HepG2 (cell line): Measurements from ENCODE around the gene ZNF513. TPM values are rescaled to one million over a fixed set of nuclear protein-coding genes. Genes with fewer than 3 reads are reported as not detected.

Source experiments
- CCDC6 ChIP-seq: sonication (generic); formaldehyde crosslinking; IDR thresholded peaks from 2 replicates; pipeline ENCODE4 v1.8.1; 2022; ENCODE audit warnings: mild to moderate bottlenecking, missing genetic modification reagents, moderate library complexity
- EZH2 ChIP-seq: conservative IDR thresholded peaks from 2 replicates; pipeline ENCODE4 v1.6.1; 2012; ENCODE audit warnings: mild to moderate bottlenecking, low read depth, low read length, moderate library complexity
- HNRNPLL ChIP-seq: fragments of 200-400 bp; formaldehyde crosslinking; IDR thresholded peaks from 2 replicates; pipeline ENCODE4 v1.6.1; 2017; ENCODE audit warnings: mild to moderate bottlenecking, low read depth, low read length; ENCODE audit not compliant: poor library complexity, severe bottlenecking
- MBNL3 ChIP-seq: fragments of 250-450 bp; sonication (Bioruptor Pico); conservative IDR thresholded peaks from 2 replicates; pipeline ENCODE4 v1.8.0; 2022; ENCODE audit warnings: mild to moderate bottlenecking, inconsistent platforms
- NPAS2 ChIP-seq: sonication (generic); formaldehyde crosslinking; IDR thresholded peaks from 2 replicates; pipeline ENCODE4 v1.8.0; 2022; ENCODE audit warnings: mild to moderate bottlenecking, missing genetic modification reagents, borderline replicate concordance
- RBFOX2 ChIP-seq: fragments of 200-400 bp; formaldehyde crosslinking; IDR thresholded peaks from 2 replicates; pipeline ENCODE4 v1.6.1; 2017; ENCODE audit warnings: low read depth, mild to moderate bottlenecking, low read length
- STAG1 ChIP-seq: sonication (generic); formaldehyde crosslinking; IDR thresholded peaks from 2 replicates; pipeline ENCODE4 v1.4.0; 2020; ENCODE audit warnings: missing genetic modification reagents
- ZNF251 ChIP-seq: sonication (generic); formaldehyde crosslinking; IDR thresholded peaks from 2 replicates; pipeline ENCODE4 v1.9.0; 2021; ENCODE audit warnings: mild to moderate bottlenecking, missing genetic modification reagents
- ZNF383 ChIP-seq: sonication (generic); formaldehyde crosslinking; IDR thresholded peaks from 2 replicates; pipeline ENCODE4 v1.4.0; 2020; ENCODE audit warnings: missing genetic modification reagents, mild to moderate bottlenecking, borderline replicate concordance
- ZNF792 ChIP-seq: IDR thresholded peaks from 2 replicates; pipeline ENCODE4 v1.6.1; 2016
- polyA plus RNA-seq, 8 experiments: library from polyadenylated mRNA; depleted of rRNA in 3 of 8; stranded (reverse) in 7 of 8; unstranded in 1 of 8; fragments of >200 nt; fragmentation: Illumina TruSeq in 4 of 8; extraction: Trizol in 4 of 8; gene quantifications; 2 replicates each; pipeline versions ENCODE4 v1.2.1 to v1.2.3, GENCODE V29; 2011 to 2016; ENCODE audit warnings: low read depth in 4 of 8, missing spikeins in 1 of 8, mixed read lengths in 1 of 8; ENCODE audit not compliant: insufficient read depth in 1 of 8
- total RNA-seq, 5 experiments: library from RNA; depleted of rRNA; stranded (reverse); fragments of >200 nt; fragmentation: Illumina TruSeq; extraction: Trizol; gene quantifications; 2 replicates each; pipeline ENCODE4 v1.2.3, GENCODE V29; 2016; ENCODE audit warnings: low read depth in 1 of 5
- TF ChIP-seq, protein P1 (sequence below): sonication (generic); formaldehyde crosslinking; IDR thresholded peaks from 2 replicates; pipeline ENCODE4 v1.5.1; 2020; ENCODE audit warnings: missing genetic modification reagents, mild to moderate bottlenecking, borderline replicate concordance
- TF ChIP-seq, protein P2 (sequence below): sonication (generic); formaldehyde crosslinking; IDR thresholded peaks from 2 replicates; pipeline ENCODE4 v1.5.1; 2020; ENCODE audit warnings: missing genetic modification reagents, mild to moderate bottlenecking, borderline replicate concordance
- TF ChIP-seq, protein P3 (sequence below): sonication (generic); formaldehyde crosslinking; IDR thresholded peaks from 2 replicates; pipeline ENCODE4 v1.5.0; 2020; ENCODE audit warnings: mild to moderate bottlenecking, missing genetic modification reagents, moderate library complexity
- TF ChIP-seq, protein P4 (sequence below): sonication (generic); formaldehyde crosslinking; IDR thresholded peaks from 2 replicates; pipeline ENCODE4 v1.8.0; 2022; ENCODE audit warnings: mild to moderate bottlenecking, missing genetic modification reagents
- TF ChIP-seq, protein P5 (sequence below): IDR thresholded peaks from 2 replicates; pipeline ENCODE4 v1.6.1; 2012; ENCODE audit warnings: low read depth, low read length, improper control_type of control experiment
- TF ChIP-seq, protein P6 (sequence below): IDR thresholded peaks from 2 replicates; pipeline ENCODE4 v1.6.1; 2012; ENCODE audit warnings: low read length, improper control_type of control experiment

The ZNF513 gene
- total and polyA plus RNA-seq, 2 of the 13 experiments (the other 11 are each of a cell fraction or from before 2014, with no cell fraction given), result 4.9 to 6.3 TPM

DNA sequence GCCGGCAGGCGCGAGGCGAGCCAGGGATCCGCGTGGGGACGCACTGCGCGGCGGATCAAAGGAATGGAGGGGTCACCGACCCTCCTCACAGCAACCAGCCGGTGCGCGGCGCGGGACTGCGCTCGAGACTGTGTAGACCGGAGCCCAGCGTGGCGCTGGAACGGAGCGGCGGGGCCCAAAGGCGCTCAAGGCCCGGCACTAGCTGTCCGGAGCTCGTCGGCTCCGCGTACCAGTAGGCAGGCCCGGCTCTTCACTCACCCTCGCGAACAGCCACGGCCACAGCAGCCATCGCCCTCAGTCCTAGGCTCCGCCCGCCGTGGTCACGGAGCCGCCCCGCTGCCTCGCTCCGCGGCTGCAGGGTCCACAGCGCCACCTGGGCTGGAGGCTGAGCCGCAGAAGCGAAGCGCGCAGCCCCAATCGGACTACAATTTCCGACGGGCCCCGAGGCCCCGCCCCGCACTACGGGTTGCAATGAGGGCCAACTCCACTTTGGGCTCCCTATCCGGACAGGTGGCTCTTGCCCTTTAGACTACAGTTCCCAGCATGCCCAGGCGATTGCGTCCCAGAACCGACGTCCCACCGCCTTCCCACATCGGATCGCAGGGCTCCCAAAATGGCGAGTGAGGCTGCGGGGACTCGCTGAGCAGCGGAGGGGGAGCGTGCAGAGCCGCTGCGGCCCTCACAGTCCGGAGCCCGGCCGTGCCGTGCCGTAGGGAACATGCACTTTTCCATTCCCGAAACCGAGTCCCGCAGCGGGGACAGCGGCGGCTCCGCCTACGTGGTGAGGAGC lies 10.3 kb downstream of the ZNF513 start, which contains the start of the genes EIF2B4 and SNX17 (continued):
- TF ChIP-seq, protein P1, sequence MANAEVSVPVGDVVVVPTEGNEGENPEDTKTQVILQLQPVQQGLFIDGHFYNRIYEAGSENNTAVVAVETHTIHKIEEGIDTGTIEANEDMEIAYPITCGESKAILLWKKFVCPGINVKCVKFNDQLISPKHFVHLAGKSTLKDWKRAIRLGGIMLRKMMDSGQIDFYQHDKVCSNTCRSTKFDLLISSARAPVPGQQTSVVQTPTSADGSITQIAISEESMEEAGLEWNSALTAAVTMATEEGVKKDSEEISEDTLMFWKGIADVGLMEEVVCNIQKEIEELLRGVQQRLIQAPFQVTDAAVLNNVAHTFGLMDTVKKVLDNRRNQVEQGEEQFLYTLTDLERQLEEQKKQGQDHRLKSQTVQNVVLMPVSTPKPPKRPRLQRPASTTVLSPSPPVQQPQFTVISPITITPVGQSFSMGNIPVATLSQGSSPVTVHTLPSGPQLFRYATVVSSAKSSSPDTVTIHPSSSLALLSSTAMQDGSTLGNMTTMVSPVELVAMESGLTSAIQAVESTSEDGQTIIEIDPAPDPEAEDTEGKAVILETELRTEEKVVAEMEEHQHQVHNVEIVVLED (CRISPR knock-in tag), result peak; percentile 100
- TF ChIP-seq STAG1 (CRISPR knock-in tag), result peak; percentile 93
- TF ChIP-seq, protein P2, sequence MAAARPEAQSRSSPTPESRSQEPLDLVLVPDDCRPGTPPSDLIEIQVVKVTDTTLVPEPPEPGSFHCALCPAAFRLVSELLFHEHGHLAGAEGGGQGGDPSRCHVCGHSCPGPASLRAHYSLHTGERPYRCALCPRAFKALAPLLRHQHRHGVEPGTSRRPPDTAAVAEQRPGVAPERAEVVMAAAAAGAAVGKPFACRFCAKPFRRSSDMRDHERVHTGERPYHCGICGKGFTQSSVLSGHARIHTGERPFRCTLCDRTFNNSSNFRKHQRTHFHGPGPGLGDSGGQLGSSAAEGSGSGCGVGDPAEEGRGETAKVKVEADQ (CRISPR knock-in tag), result peak; percentile 99
- TF ChIP-seq, protein P3, sequence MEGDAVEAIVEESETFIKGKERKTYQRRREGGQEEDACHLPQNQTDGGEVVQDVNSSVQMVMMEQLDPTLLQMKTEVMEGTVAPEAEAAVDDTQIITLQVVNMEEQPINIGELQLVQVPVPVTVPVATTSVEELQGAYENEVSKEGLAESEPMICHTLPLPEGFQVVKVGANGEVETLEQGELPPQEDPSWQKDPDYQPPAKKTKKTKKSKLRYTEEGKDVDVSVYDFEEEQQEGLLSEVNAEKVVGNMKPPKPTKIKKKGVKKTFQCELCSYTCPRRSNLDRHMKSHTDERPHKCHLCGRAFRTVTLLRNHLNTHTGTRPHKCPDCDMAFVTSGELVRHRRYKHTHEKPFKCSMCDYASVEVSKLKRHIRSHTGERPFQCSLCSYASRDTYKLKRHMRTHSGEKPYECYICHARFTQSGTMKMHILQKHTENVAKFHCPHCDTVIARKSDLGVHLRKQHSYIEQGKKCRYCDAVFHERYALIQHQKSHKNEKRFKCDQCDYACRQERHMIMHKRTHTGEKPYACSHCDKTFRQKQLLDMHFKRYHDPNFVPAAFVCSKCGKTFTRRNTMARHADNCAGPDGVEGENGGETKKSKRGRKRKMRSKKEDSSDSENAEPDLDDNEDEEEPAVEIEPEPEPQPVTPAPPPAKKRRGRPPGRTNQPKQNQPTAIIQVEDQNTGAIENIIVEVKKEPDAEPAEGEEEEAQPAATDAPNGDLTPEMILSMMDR, result peak; percentile 100
- TF ChIP-seq, protein P4, sequence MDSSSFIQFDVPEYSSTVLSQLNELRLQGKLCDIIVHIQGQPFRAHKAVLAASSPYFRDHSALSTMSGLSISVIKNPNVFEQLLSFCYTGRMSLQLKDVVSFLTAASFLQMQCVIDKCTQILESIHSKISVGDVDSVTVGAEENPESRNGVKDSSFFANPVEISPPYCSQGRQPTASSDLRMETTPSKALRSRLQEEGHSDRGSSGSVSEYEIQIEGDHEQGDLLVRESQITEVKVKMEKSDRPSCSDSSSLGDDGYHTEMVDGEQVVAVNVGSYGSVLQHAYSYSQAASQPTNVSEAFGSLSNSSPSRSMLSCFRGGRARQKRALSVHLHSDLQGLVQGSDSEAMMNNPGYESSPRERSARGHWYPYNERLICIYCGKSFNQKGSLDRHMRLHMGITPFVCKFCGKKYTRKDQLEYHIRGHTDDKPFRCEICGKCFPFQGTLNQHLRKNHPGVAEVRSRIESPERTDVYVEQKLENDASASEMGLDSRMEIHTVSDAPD, result peak; percentile 5; the same call in 1 of the 2 replicates
- no peak for TF ChIP-seq EZH2
- TF ChIP-seq ZNF792 (CRISPR knock-in tag), result peak; percentile 89
- peak; percentile 78; the same call in 1 of the 2 replicates for TF ChIP-seq ZNF251 (CRISPR knock-in tag)
- TF ChIP-seq NPAS2 (CRISPR knock-in tag), result no peak
- peak; percentile 99 for TF ChIP-seq RBFOX2
- no peak for TF ChIP-seq MBNL3
- peak; percentile 75 for TF ChIP-seq HNRNPLL
- TF ChIP-seq, protein P5, sequence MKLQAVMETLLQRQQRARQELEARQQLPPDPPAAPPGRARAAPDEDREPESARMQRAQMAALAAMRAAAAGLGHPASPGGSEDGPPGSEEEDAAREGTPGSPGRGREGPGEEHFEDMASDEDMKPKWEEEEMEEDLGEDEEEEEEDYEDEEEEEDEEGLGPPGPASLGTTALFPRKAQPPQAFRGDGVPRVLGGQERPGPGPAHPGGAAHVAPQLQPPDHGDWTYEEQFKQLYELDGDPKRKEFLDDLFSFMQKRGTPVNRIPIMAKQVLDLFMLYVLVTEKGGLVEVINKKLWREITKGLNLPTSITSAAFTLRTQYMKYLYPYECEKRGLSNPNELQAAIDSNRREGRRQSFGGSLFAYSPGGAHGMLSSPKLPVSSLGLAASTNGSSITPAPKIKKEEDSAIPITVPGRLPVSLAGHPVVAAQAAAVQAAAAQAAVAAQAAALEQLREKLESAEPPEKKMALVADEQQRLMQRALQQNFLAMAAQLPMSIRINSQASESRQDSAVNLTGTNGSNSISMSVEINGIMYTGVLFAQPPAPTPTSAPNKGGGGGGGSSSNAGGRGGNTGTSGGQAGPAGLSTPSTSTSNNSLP, result peak; percentile 81; the same call in 1 of the 2 replicates
- no peak for TF ChIP-seq ZNF383 (CRISPR knock-in tag)
- TF ChIP-seq, protein P6, sequence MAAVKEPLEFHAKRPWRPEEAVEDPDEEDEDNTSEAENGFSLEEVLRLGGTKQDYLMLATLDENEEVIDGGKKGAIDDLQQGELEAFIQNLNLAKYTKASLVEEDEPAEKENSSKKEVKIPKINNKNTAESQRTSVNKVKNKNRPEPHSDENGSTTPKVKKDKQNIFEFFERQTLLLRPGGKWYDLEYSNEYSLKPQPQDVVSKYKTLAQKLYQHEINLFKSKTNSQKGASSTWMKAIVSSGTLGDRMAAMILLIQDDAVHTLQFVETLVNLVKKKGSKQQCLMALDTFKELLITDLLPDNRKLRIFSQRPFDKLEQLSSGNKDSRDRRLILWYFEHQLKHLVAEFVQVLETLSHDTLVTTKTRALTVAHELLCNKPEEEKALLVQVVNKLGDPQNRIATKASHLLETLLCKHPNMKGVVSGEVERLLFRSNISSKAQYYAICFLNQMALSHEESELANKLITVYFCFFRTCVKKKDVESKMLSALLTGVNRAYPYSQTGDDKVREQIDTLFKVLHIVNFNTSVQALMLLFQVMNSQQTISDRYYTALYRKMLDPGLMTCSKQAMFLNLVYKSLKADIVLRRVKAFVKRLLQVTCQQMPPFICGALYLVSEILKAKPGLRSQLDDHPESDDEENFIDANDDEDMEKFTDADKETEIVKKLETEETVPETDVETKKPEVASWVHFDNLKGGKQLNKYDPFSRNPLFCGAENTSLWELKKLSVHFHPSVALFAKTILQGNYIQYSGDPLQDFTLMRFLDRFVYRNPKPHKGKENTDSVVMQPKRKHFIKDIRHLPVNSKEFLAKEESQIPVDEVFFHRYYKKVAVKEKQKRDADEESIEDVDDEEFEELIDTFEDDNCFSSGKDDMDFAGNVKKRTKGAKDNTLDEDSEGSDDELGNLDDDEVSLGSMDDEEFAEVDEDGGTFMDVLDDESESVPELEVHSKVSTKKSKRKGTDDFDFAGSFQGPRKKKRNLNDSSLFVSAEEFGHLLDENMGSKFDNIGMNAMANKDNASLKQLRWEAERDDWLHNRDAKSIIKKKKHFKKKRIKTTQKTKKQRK, result no peak
- TF ChIP-seq CCDC6, result peak; percentile 97; the same call in 1 of the 2 replicates
